Right kidney (tissue), 1 donor: Measurements from ENCODE around the gene NADK2.
"Not testable (repeated sequence)": the region's sequence is repeated elsewhere in the genome, so short reads cannot be mapped to it uniquely, and the experiment has no call there.

Source experiments
- DNase-seq: peaks from one replicate; pipeline ENCODE4 v3.0.0-alpha.2; 2016

Gene NADK2

GRCh38 chr5:36209664-36210063 lies 32.1 kb downstream of the NADK2 start:
- DNase-seq = no peak

DNA sequence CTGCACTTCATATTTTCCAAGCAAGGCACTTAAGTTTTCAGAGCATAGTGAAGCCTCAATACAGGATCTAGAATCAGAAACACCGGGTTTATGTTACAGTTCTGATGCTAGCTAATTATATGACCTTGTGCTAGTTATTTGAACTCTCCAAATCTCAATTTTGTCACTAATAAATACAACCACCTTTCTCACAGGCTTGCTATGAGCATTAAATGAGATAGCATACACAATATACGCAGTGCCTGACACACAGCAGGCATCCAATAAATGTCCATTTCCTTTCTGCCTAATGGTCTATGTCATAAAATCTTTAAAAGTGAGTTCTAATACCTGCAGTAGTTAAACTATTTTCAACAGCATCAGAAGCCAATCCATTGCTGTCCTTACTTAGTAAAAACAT lies 32.9 kb downstream of the NADK2 start:
- no peak for DNase-seq

- no peak for DNase-seq
Measured at GRCh38 chr5:36206913-36207312, 34.8 kb downstream of the NADK2 start.

DNA sequence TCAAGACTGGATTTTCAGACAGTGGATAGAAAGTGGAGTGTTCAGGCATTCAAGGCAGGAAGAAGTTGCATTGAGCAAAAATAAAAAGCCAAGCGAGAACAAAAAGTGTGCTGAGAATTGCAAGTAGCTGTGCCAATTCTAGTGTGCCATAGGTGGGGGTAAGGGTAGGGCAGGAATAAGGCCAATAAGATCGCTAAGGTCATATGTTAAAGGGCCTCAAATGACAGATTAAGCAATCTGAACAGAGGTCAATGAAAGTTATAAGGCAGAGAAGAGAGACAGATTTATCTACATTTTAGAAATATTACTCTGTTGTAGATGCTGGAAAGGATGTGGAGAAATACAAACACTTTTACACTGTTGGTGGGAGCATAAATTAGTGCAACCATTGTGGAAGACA lies 36.4 kb downstream of the NADK2 start:
- no peak for DNase-seq

- no peak for DNase-seq
Measured at GRCh38 chr5:36202521-36202961, 39.2 kb downstream of the NADK2 start.

GRCh38 chr5:36200513-36200912 lies 41.2 kb downstream of the NADK2 start:
- no peak for DNase-seq

- no peak for DNase-seq
Measured at GRCh38 chr5:36199620-36200019, 42.1 kb downstream of the NADK2 start.

DNA sequence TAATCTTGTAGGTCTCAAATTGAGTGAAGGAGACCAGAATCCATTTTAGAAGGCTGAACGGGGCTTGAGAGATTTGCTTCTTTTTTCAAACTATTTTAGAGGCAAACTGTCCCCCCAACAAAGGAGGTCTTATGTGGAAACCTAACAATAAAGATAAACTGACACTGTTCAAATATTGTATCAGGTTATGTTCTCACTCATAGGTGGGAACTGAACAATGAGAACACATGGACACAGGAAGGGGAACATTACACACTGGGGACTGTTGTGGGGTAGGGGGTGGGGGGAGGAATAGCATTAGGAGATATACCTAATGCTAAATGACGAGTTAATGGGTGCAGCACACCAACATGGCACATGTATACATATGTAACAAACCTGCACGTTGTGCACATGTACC lies 42.9 kb downstream of the NADK2 start:
- DNase-seq = not testable (repeated sequence)

DNA sequence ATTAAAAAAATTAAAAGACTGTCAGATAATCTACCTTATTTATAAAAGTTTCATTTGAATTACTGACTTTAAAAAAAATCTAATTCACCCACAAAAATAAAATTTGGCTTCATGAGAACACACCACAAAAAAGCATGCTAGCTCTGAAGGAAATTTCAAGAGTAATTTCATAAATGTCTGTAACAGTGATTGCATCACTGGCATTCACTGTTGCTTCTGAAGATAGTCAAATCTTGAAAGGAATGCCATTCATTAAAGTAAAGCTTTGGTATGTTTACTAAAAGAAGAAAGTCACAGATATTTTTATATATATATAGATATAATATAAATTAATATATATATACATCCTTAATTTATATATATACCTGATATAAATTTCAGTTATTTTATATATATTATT lies 43.4 kb downstream of the NADK2 start:
- no peak for DNase-seq

DNA sequence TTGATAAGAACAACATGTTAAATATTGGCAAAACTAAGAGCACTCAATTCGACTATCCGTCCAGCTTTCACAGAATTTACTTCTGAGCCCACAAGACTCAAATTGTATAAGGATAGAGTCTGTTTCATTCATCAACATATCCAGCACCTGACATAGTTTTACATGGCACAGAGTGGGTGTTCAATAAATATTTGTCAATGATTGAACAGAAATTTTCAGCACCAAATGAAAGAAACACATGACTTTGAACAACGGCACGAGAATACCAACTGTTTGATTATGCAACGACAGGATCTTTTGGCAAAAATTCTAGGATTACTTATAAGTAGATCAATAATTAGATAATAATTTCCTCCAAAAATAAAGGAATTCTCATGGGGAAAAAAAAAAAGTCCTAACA lies 48.0 kb downstream of the NADK2 start:
- DNase-seq = no peak

- DNase-seq = not testable (repeated sequence)
Measured at GRCh38 chr5:36184408-36184807, 57.3 kb downstream of the NADK2 start.

- DNase-seq = no peak
Measured at GRCh38 chr5:36181774-36182173, 60.0 kb downstream of the NADK2 start.

DNA sequence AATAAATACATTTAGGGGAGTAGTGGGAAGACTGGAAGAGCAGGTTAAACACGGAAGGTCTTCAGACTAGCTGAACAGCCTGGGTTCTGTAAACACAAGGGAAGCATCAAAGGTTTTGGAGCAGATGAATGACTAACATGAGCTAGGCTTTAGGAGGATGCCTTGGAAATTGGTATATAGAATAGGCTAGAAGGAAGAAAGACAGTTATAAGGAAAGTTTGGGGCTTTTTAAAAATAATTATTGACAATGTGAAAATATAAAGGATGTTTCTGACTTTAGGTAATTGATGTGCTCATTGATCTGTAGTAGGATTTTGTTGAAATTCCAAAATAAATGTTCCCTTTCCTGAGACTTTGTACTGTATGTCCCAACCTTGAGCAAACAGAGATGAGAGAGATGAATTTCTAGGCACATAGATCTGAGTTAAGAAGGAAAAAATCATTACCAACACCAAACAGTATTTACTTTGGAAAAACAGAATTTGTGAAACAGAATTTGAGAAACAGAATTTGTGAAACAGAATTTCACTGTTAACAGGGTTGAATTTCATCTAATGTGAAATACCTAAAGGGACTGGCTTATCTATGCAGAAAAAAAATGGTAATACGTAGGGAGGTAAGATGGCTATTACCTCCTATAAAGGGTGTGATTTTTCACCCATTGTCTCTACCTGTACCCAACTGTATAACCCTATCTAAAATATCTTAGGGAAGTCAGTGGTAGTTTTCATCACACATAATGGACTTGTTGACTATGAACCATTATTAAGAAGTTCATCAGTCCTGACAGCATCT lies 61.0 kb downstream of the NADK2 start:
- no peak for DNase-seq

GRCh38 chr5:36179950-36180349 lies 61.8 kb downstream of the NADK2 start:
- DNase-seq = no peak

- no peak for DNase-seq
Measured at GRCh38 chr5:36178524-36178890, 63.2 kb downstream of the NADK2 start.

DNA sequence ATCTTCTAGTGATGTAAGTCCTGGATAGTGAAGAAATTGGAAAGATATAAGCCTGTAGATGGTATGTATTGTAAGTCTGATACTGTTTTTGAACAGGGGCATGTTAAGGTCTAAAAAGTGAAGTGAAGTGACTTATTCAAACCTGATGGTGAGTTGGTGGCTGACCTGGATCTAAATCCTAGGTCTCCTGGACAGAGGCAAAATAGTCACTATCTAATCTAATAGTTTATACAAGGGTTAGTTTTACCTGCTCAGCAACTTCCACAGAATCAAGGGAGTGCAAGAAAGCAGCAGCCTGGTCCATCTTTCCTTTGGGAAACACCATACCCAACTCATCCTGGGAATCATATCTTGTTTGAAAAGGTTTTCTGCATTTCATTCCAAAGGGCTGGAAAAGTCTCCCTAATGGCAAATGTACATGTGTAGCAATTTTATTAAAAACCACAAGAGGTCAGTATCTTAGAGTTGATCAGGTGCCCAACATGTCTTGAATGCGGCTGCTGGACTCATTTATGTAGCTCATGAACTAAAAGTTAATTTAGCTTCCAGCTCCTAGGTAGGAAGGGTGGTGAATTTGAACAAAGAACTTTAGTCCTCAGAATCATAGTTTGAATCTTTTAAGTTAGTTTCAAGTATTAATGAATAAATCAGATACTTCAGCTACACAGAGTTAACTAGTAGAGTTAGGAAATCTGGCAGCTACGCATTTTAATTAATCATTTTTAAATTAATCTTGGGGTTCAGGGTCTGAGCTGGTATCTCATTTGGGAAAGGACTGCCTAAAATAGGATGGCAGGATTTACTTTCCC lies 63.8 kb downstream of the NADK2 start:
- DNase-seq = no peak

- no peak for DNase-seq
Measured at GRCh38 chr5:36177154-36177553, 64.6 kb downstream of the NADK2 start.

GRCh38 chr5:36175043-36175442 lies 66.7 kb downstream of the NADK2 start:
- DNase-seq = no peak

DNA sequence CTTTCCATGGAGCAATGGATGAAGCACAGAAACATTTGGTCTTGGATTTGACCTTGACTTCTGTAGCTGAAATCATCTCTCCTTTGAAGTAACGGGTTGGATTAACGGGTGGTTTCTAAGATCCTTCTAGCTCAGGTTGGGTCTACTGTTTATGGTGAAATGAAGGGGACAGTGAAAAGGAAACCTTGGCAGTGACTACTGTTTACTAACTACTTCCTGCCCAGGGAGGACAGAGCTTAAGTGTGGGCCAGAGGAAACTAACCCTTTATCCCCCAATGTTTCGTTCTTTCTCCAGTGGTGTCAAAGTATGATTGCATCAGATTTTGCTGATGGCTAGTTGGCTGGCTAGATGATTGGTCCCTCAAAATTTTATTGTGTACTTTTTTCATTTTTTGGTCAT lies 67.6 kb downstream of the NADK2 start:
- no peak for DNase-seq

- no peak for DNase-seq
Measured at GRCh38 chr5:36173426-36173825, 68.3 kb downstream of the NADK2 start.

- DNase-seq = no peak
Measured at GRCh38 chr5:36172599-36172998, 69.1 kb downstream of the NADK2 start.

- DNase-seq = no peak
Measured at GRCh38 chr5:36170832-36171424, 70.8 kb downstream of the NADK2 start.

DNA sequence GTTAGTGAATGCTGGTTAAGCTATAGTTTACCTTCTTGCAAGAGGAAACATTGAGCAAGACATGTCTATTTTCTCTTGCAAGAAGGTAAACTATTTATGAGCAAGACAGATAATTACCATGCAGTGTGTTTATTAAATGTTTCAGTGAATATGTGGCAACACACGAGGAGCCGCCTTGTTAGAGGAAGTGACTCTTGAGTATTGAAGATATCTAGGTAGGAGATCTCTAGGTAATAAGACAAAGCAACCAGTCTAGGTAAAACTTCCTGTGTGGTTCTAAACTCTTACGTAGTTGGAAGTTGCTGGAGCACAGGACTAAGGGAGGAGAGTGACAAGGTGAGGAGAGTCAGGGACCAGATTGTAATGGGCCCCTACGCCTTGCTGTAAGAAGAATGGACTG lies 73.0 kb downstream of the NADK2 start:
- no peak for DNase-seq
